ENCODE results near the gene UBN2.

GRCh38 chr7:139328375-139328774 lies 97.3 kb downstream of the UBN2 start:
- no peak for TF ChIP-seq CTCF (IDR thresholded peaks at IDR 0.05; ENCODE audit: low read depth, low read length, poor library complexity, severe bottlenecking)
- no peak for TF ChIP-seq EZH2phosphoT487 (IDR thresholded peaks at IDR 0.05; ENCODE audit: borderline replicate concordance, low read length)

All from DOHH2 (cell line).